GM23338 (cell line): ENCODE measurements around the gene SNTB2. TPM values are rescaled to one million over a fixed set of nuclear protein-coding genes. Genes with fewer than 3 reads are reported as not detected.

Experiments
- ATAC-seq: fragments of 200-7000 bp; cut with Tn5 transposase; 3 replicates; pipeline ENCODE4 v1.9.1; 2020
- DNase-seq: peaks from one replicate; pipeline ENCODE4 v3.0.0-alpha.2; 2015; ENCODE audit warnings: low spot score
- H2AFZ ChIP-seq: fragments of 200-600 bp; sonication (generic); 2 replicates; pipeline ENCODE4 v1.8.0; 2016; ENCODE audit warnings: antibody characterized with exemption, mild to moderate bottlenecking, moderate library complexity
- H3F3A ChIP-seq: fragments of 200-600 bp; sonication (generic); replicated peaks from 2 replicates; pipeline ENCODE4 v1.8.0; 2017; ENCODE audit warnings: antibody characterized with exemption, mixed run types, low read depth
- H3K27ac ChIP-seq: fragments of 200-600 bp; sonication (generic); 2 replicates; pipeline ENCODE4 v1.6.1; 2016; ENCODE audit warnings: low read depth
- H3K27me3 ChIP-seq: fragments of 200-600 bp; sonication (generic); 2 replicates; pipeline ENCODE4 v1.8.0; 2016; ENCODE audit warnings: mild to moderate bottlenecking, mixed run types, moderate library complexity; ENCODE audit not compliant: insufficient read depth
- H3K36me3 ChIP-seq: fragments of 200-600 bp; sonication (generic); 2 replicates; pipeline ENCODE4 v1.8.0; 2016; ENCODE audit warnings: mild to moderate bottlenecking; ENCODE audit not compliant: insufficient read depth
- H3K4me1 ChIP-seq: fragments of 200-600 bp; sonication (generic); 2 replicates; pipeline ENCODE4 v1.8.0; 2016; ENCODE audit warnings: mild to moderate bottlenecking, moderate library complexity; ENCODE audit not compliant: insufficient read depth
- H3K4me2 ChIP-seq: fragments of 200-600 bp; sonication (generic); 2 replicates; pipeline ENCODE4 v1.7.1; 2017; ENCODE audit warnings: mixed run types
- H3K4me3 ChIP-seq: fragments of 200-600 bp; sonication (generic); 2 replicates; pipeline ENCODE4 v1.6.1; 2016; ENCODE audit warnings: mixed run types
- H3K79me2 ChIP-seq: fragments of 200-600 bp; sonication (generic); replicated peaks from 2 replicates; pipeline ENCODE4 v1.8.0; 2017; ENCODE audit warnings: mild to moderate bottlenecking; ENCODE audit not compliant: insufficient read depth
- H3K9me2 ChIP-seq: fragments of 200-600 bp; sonication (generic); 2 replicates; pipeline ENCODE4 v1.8.0; 2017; ENCODE audit not compliant: insufficient read depth
- H4K20me1 ChIP-seq: fragments of 200-600 bp; sonication (generic); replicated peaks from 2 replicates; pipeline ENCODE4 v1.8.0; 2017; ENCODE audit warnings: mild to moderate bottlenecking; ENCODE audit not compliant: insufficient read depth
- H3K27ac Mint-ChIP-seq: 2 replicates; pipeline ENCODE4 v1.8.0; 2020; ENCODE audit warnings: inconsistent platforms, mild to moderate bottlenecking, moderate library complexity, mixed read lengths
- H3K27me3 Mint-ChIP-seq: 3 replicates; pipeline ENCODE4 v1.8.0; 2022; ENCODE audit warnings: low read depth, mild to moderate bottlenecking, moderate library complexity, mixed read lengths, inconsistent platforms; ENCODE audit not compliant: insufficient read depth, poor library complexity
- H3K36me3 Mint-ChIP-seq: 3 replicates; pipeline ENCODE4 v1.8.0; 2021; ENCODE audit warnings: low read depth, mild to moderate bottlenecking, inconsistent platforms, moderate library complexity, mixed read lengths
- H3K4me1 Mint-ChIP-seq: 3 replicates; pipeline ENCODE4 v1.8.0; 2020; ENCODE audit warnings: mild to moderate bottlenecking, inconsistent platforms, mixed read lengths
- H3K4me3 Mint-ChIP-seq: 3 replicates; pipeline ENCODE4 v1.8.0; 2021; ENCODE audit warnings: moderate library complexity, mild to moderate bottlenecking, inconsistent platforms, mixed read lengths
- H3K9me3 Mint-ChIP-seq: 3 replicates; pipeline ENCODE4 v1.8.0; 2020; ENCODE audit warnings: moderate library complexity, mild to moderate bottlenecking, inconsistent platforms, mixed read lengths
- EZH2 ChIP-seq: fragments of 200-600 bp; sonication (generic); IDR thresholded peaks from one replicate; pipeline ENCODE4 v1.8.0; 2017; ENCODE audit warnings: antibody characterized with exemption, mild to moderate bottlenecking, low read depth; ENCODE audit not compliant: unreplicated experiment
- EZH2phosphoT487 ChIP-seq: fragments of 200-600 bp; sonication (generic); IDR thresholded peaks from one replicate; pipeline ENCODE4 v1.8.1; 2018; ENCODE audit warnings: antibody characterized with exemption; ENCODE audit not compliant: unreplicated experiment
- JUNB ChIP-seq: IDR thresholded peaks from one replicate; pipeline ENCODE4 v1.6.1; 2016; ENCODE audit warnings: antibody characterized with exemption; ENCODE audit not compliant: unreplicated experiment
- NANOG ChIP-seq: IDR thresholded peaks from 2 replicates; pipeline ENCODE4 v1.6.1; 2016; ENCODE audit warnings: antibody characterized with exemption, borderline replicate concordance
- ZNF331 ChIP-seq: fragments of 250-450 bp; sonication (Bioruptor Pico); IDR thresholded peaks from 2 replicates; pipeline ENCODE4 v1.5.0; 2020; ENCODE audit warnings: low read depth, mild to moderate bottlenecking, moderate library complexity
- ZNF462 ChIP-seq: fragments of 250-450 bp; sonication (Bioruptor Pico); IDR thresholded peaks from 2 replicates; pipeline ENCODE4 v1.5.0; 2020; ENCODE audit warnings: mild to moderate bottlenecking, moderate library complexity
- polyA plus RNA-seq: library from polyadenylated mRNA; unstranded; fragments of >200 nt; fragmentation: Nextera tagmentation; extraction: Ambion mirVana; gene quantifications from 2 replicates; pipeline ENCODE4 v1.2.1, GENCODE V29; 2016
- total RNA-seq: library from RNA; depleted of rRNA; stranded (reverse); fragments of >200 nt; shearing (Covaris generic); gene quantifications from 2 replicates; pipeline ENCODE4 v1.2.3, GENCODE V29; 2014
- TF ChIP-seq, protein P1 (sequence below): IDR thresholded peaks from one replicate; pipeline ENCODE4 v1.6.1; 2018; ENCODE audit warnings: antibody characterized with exemption; ENCODE audit not compliant: unreplicated experiment

Gene SNTB2
- total and polyA plus RNA-seq, 2 experiments from 2014 or later = 4.8 to 42.7 TPM

GRCh38 chr16:69141936-69142335, 45.0 kb upstream of the SNTB2 start:
- H3K4me3 Mint-ChIP-seq = no peak overlapping the region
- ATAC-seq (no peak), DNase-seq (no peak)
- H3K4me2 ChIP-seq = no peak overlapping the region
- H3K27ac Mint-ChIP-seq = no peak overlapping the region
- peaks cover 27% of the 10 kb centered on the region for H4K20me1 ChIP-seq
- H3K9me2 ChIP-seq = no peaks in the 10 kb centered on the region
- H3K27me3 Mint-ChIP-seq = no peaks in the 10 kb centered on the region
- H3K36me3 ChIP-seq = peaks cover 89% of the 10 kb centered on the region
- no peak overlapping the region for H2AFZ ChIP-seq
- peaks cover 86% of the 10 kb centered on the region for H3K36me3 Mint-ChIP-seq
- H3K27ac ChIP-seq = no peak overlapping the region
- H3K4me1 Mint-ChIP-seq = no peaks in the 10 kb centered on the region
- no peaks in the 10 kb centered on the region for H3K4me1 ChIP-seq
- H3K9me3 Mint-ChIP-seq = no peaks in the 10 kb centered on the region
- H3K4me3 ChIP-seq = no peak overlapping the region
- no peaks in the 10 kb centered on the region for H3K27me3 ChIP-seq
- peaks cover 75% of the 10 kb centered on the region for H3K79me2 ChIP-seq
- peaks cover 27% of the 10 kb centered on the region for H3F3A ChIP-seq
- TF ChIP-seq NANOG (no peak), EZH2phosphoT487 (no peak), JUNB (no peak), EZH2 (no peak), ZNF462 (no peak), ZNF331 (CRISPR knock-in tag) (no peak)
- TF ChIP-seq, protein P1, sequence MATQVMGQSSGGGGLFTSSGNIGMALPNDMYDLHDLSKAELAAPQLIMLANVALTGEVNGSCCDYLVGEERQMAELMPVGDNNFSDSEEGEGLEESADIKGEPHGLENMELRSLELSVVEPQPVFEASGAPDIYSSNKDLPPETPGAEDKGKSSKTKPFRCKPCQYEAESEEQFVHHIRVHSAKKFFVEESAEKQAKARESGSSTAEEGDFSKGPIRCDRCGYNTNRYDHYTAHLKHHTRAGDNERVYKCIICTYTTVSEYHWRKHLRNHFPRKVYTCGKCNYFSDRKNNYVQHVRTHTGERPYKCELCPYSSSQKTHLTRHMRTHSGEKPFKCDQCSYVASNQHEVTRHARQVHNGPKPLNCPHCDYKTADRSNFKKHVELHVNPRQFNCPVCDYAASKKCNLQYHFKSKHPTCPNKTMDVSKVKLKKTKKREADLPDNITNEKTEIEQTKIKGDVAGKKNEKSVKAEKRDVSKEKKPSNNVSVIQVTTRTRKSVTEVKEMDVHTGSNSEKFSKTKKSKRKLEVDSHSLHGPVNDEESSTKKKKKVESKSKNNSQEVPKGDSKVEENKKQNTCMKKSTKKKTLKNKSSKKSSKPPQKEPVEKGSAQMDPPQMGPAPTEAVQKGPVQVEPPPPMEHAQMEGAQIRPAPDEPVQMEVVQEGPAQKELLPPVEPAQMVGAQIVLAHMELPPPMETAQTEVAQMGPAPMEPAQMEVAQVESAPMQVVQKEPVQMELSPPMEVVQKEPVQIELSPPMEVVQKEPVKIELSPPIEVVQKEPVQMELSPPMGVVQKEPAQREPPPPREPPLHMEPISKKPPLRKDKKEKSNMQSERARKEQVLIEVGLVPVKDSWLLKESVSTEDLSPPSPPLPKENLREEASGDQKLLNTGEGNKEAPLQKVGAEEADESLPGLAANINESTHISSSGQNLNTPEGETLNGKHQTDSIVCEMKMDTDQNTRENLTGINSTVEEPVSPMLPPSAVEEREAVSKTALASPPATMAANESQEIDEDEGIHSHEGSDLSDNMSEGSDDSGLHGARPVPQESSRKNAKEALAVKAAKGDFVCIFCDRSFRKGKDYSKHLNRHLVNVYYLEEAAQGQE = no peak
